HG03354 (cell line): ENCODE data around the gene MYL6.
"Not testable (repeated sequence)": the region's sequence is repeated elsewhere in the genome, so short reads cannot be mapped to it uniquely, and the experiment has no call there.

Experiments used
- ATAC-seq: cut with Tn5 transposase; IDR thresholded peaks from one replicate; pipeline ENCODE4 v1.9.1; 2021; ENCODE audit warnings: mild to moderate bottlenecking; ENCODE audit not compliant: unreplicated experiment, poor library complexity, severe bottlenecking

Gene MYL6

GRCh38 chr12:56158029-56158925 lies at the start of gene MYL6:
Gene MYL6 (plus strand): TSS chr12:56158359. CDS start chr12:56158402, 43 bp downstream.
- ATAC-seq = peak; percentile 89

- ATAC-seq = no peak
These were observed 47.6 kb upstream of the MYL6 start for GRCh38 chr12:56110571-56110970.

GRCh38 chr12:56114084-56114483 lies 44.1 kb upstream of the MYL6 start:
- ATAC-seq = no peak

GRCh38 chr12:56115329-56115728 lies 42.8 kb upstream of the MYL6 start:
- no peak for ATAC-seq

GRCh38 chr12:56116267-56117081 lies 41.7 kb upstream of the MYL6 start, which contains the start of gene RPL41:
Gene RPL41 (plus strand): TSS chr12:56116633.
- ATAC-seq = peak; percentile 49

GRCh38 chr12:56117082-56117706 lies 41.0 kb upstream of the MYL6 start:
- ATAC-seq = not testable (repeated sequence)

- peak; percentile 85 for ATAC-seq
These were observed 40.1 kb upstream of the MYL6 start, which contains the start of gene ZC3H10 for GRCh38 chr12:56117778-56118687. Gene ZC3H10 (plus strand): TSS chr12:56118266. CDS start chr12:56120563, 2,297 bp downstream.

GRCh38 chr12:56118688-56119357 lies 39.3 kb upstream of the MYL6 start:
- peak; percentile 6 for ATAC-seq

GRCh38 chr12:56119361-56119796 lies 38.8 kb upstream of the MYL6 start:
- no peak for ATAC-seq

GRCh38 chr12:56120158-56120846 lies 37.9 kb upstream of the MYL6 start:
- ATAC-seq = no peak

GRCh38 chr12:56121204-56121870 lies 36.8 kb upstream of the MYL6 start:
- ATAC-seq = no peak

GRCh38 chr12:56122637-56123036 lies 35.5 kb upstream of the MYL6 start:
- ATAC-seq = no peak

- no peak for ATAC-seq
These were observed 34.0 kb upstream of the MYL6 start for GRCh38 chr12:56124133-56124532.

GRCh38 chr12:56126732-56127239 lies 31.4 kb upstream of the MYL6 start:
- ATAC-seq = no peak

- ATAC-seq = no peak
These were observed 30.7 kb upstream of the MYL6 start for GRCh38 chr12:56127485-56127887.

- ATAC-seq = peak; percentile 90
These were observed 30.1 kb upstream of the MYL6 start, which contains the start of gene ESYT1 for GRCh38 chr12:56127888-56128669. Gene ESYT1 (plus strand): TSS chr12:56128267. CDS start chr12:56128320, 53 bp downstream.
